Measurements from ENCODE around the gene NUP42. TPM values are rescaled to one million over a fixed set of nuclear protein-coding genes. Genes with fewer than 3 reads are reported as not detected.
"Not testable (repeated sequence)": the region's sequence is repeated elsewhere in the genome, so short reads cannot be mapped to it uniquely, and the experiment has no call there.

Gene NUP42
- total and polyA plus RNA-seq, 10 of the 15 experiments (the other 5 are each of a cell fraction or from before 2014, with no cell fraction given), result 48.6 to 124 (median 74.3) TPM

GRCh38 chr7:23196306-23196705 lies 14.5 kb downstream of the NUP42 start (continued):
- TF ChIP-seq CREB1 (IDR thresholded peaks at IDR 0.05; ENCODE audit: low read depth) (no peak), NBN (IDR thresholded peaks at IDR 0.05) (no peak), ESRRA (IDR thresholded peaks at IDR 0.05; ENCODE audit: low read length) (no peak)

- CTCF ChIA-PET, result interaction anchor here (2.5 kb wide), 1 partner anchor 13 kb away, joined by 10 read pairs; no protein-coding TSS in a partner anchor
Measured at GRCh38 chr7:23197745-23198144, 15.9 kb downstream of the NUP42 start.

GRCh38 chr7:23200331-23200730 lies 18.5 kb downstream of the NUP42 start:
- ChIA-PET POLR2A (no interaction called here), CTCF (interaction anchor here (1.0 to 1.3 kb wide), 2 partner anchors 9 to 13 kb away, joined by 3 to 4 read pairs; no protein-coding TSS in a partner anchor), SMC1A (ENCODE audit: uncharacterized antibody, unreplicated experiment) (interaction anchor here (1.0 kb wide), 1 partner anchor 15 kb away, joined by 3 read pairs; no protein-coding TSS in a partner anchor), RAD21 (ENCODE audit: unreplicated experiment) (no interaction called here)
- intact Hi-C loops (cut with micrococcal nuclease; ENCODE audit: unreplicated experiment) (no loop called here), in situ Hi-C loops (cut with MboI) (no loop called here)
- DNase-seq (ENCODE audit: low read depth, low spot score) (no peak), ATAC-seq (no peak), FAIRE-seq (no peak)
- Histone ChIP-seq H3K9ac (ENCODE audit: control insufficient read depth, insufficient read depth, low read length) (no peak overlapping the region), H3K27me3 (replicated peaks in 1 of 2; ENCODE audit: control insufficient read depth in 2 of 2, insufficient read depth in 2 of 2, low read length in 1 of 2) (no peaks in the 10 kb centered on the region), H3K36me3 (ENCODE audit: control insufficient read depth in 2 of 2, insufficient read depth in 2 of 2, low read length in 1 of 2) (peaks cover 5 to 32% of the 10 kb centered on the region in 2 experiments), H2AFZ (ENCODE audit: control insufficient read depth, low read depth, low read length) (no peak overlapping the region), H3K79me2 (ENCODE audit: control insufficient read depth, insufficient read depth, low read length) (no peaks in the 10 kb centered on the region), H3K27ac (ENCODE audit: control insufficient read depth, insufficient read depth) (no peak overlapping the region), H3K9me3 (replicated peaks; ENCODE audit: control insufficient read depth, insufficient read depth, low read length) (no peaks in the 10 kb centered on the region; the same call in 2 of the 3 replicates), H3K4me1 (ENCODE audit: control insufficient read depth, insufficient read depth, low read length) (no peaks in the 10 kb centered on the region), H3K4me2 (ENCODE audit: control insufficient read depth, insufficient read depth) (no peak overlapping the region), H3K4me3 (no peak overlapping the region), H4K20me1 (ENCODE audit: control insufficient read depth, insufficient read depth) (no peaks in the 10 kb centered on the region)
- TF ChIP-seq GATAD2B (conservative IDR thresholded peaks at IDR 0.05; ENCODE audit: low read depth), result no peak
- no peak for TF ChIP-seq WRNIP1 (IDR thresholded peaks at IDR 0.05; ENCODE audit: borderline replicate concordance, low read depth, low read length)
- TF ChIP-seq TCF3 (IDR thresholded peaks at IDR 0.05; ENCODE audit: borderline replicate concordance, insufficient read depth, low read depth, low read length), result no peak
- WGBS (ENCODE audit: insufficient coverage, insufficient replicate concordance, low lambda C conversion rate, missing lambda C conversion rate), result 100% methylated on average over 2 of the region's 2 CpGs
- BruUV-seq (replicated peaks), result no TSS peak

More at GRCh38 chr7:23197745-23198144, 15.9 kb downstream of the NUP42 start:
- H3K9ac ChIP-seq (ENCODE audit: control insufficient read depth, insufficient read depth, low read length); ATAC-seq; BruUV-seq (replicated peaks); H3K4me2 ChIP-seq (ENCODE audit: control insufficient read depth, insufficient read depth); RAD21 ChIA-PET (ENCODE audit: unreplicated experiment); H4K20me1 ChIP-seq (ENCODE audit: control insufficient read depth, insufficient read depth); FAIRE-seq; H2AFZ ChIP-seq (ENCODE audit: control insufficient read depth, low read depth, low read length); SMC1A ChIA-PET (ENCODE audit: uncharacterized antibody, unreplicated experiment); H3K27me3 ChIP-seq (replicated peaks in 1 of 2; ENCODE audit: control insufficient read depth in 2 of 2, insufficient read depth in 2 of 2, low read length in 1 of 2); DNase-seq (ENCODE audit: low read depth, low spot score); H3K4me1 ChIP-seq (ENCODE audit: control insufficient read depth, insufficient read depth, low read length); H3K27ac ChIP-seq (ENCODE audit: control insufficient read depth, insufficient read depth); H3K4me3 ChIP-seq; H3K79me2 ChIP-seq (ENCODE audit: control insufficient read depth, insufficient read depth, low read length); intact Hi-C loops (cut with micrococcal nuclease; ENCODE audit: unreplicated experiment); H3K9me3 ChIP-seq (replicated peaks; ENCODE audit: control insufficient read depth, insufficient read depth, low read length); in situ Hi-C loops (cut with MboI); POLR2A ChIA-PET: not testable (repeated sequence)
- 100% methylated on average over 5 of the region's 5 CpGs for WGBS (ENCODE audit: insufficient coverage, insufficient replicate concordance, low lambda C conversion rate, missing lambda C conversion rate)
- peaks cover 12 to 29% of the 10 kb centered on the region in 2 experiments for H3K36me3 ChIP-seq (ENCODE audit: control insufficient read depth in 2 of 2, insufficient read depth in 2 of 2, low read length in 1 of 2)
